ENCODE data around the gene TMEM167A.

TMEM167A gene, protein sequence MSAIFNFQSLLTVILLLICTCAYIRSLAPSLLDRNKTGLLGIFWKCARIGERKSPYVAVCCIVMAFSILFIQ

DNA sequence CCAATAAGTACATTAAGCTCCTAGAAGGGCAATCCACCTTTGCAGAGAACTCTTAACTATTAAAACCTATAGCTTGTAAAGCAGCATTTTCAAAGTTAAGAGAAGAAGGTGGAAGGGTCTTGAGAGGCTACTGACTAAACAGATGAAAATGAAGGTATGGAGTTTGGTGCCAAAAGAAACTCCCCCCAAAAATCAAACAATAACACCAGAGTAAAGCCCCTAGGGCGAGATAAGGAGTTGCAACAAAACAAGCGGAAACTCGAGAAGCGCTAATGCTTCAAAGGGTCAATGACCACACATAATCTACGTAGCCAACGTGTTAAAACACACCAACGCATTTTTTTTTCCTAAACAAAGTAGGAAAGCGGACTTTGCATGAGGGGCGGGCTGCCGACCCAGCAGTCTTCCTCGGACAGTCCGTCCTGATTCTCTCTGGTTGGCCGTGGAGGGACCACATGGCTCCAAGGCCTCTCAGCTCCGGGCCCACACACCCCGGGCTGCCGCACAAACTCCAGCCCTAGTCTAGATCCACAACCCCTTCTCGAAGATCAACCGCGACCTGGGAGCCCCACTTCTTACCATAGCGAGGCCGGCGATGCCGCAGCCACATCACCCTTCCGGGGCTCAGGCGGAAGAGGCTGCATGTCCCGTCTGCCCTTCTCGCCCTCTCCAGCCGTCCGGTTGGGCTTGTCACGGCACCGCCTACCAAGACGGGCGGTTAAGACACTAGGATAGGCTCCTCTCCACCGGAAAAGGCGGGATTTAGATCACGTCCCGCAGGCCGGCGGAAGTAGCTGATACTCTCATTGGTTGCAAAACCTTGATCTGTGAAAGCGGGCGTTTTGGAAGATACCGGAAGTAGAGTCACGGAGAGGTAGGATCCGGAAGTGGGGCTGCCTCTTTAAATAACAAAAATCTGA is at the start of gene TMEM167A, which contains the start of gene XRCC4:
TSS of gene TMEM167A (minus strand) at position 653 of the 920 bp plus-strand sequence. CDS start at position 582, 71 bp downstream.
TSS of gene XRCC4 (plus strand) at position 806 of the 920 bp plus-strand sequence. CDS start 27,373 bp downstream, outside the sequence.
- Mint-ChIP-seq H3K9me3 (no peaks in the 10 kb centered on the region), H3K27ac (peak within 1 kb of the TSS; percentile 90), H3K36me3 (peaks cover 14% of the 10 kb centered on the region), H3K27me3 (no peaks in the 10 kb centered on the region), H3K4me3 (peak within 1 kb of the TSS; percentile 95), H3K4me1 (peaks cover 50% of the 10 kb centered on the region)
- ATAC-seq: peak; percentile 100

- no peak overlapping the region for H3K27ac Mint-ChIP-seq
- no peaks in the 10 kb centered on the region for H3K4me1 Mint-ChIP-seq
- H3K9me3 Mint-ChIP-seq: peaks cover 13% of the 10 kb centered on the region
- H3K27me3 Mint-ChIP-seq: no peaks in the 10 kb centered on the region
- ATAC-seq: no peak
- H3K4me3 Mint-ChIP-seq: no peak overlapping the region
- H3K36me3 Mint-ChIP-seq: peaks cover 51% of the 10 kb centered on the region
Measured at GRCh38 chr5:83126501-83126900, 49.3 kb upstream of the TMEM167A start.

DNA sequence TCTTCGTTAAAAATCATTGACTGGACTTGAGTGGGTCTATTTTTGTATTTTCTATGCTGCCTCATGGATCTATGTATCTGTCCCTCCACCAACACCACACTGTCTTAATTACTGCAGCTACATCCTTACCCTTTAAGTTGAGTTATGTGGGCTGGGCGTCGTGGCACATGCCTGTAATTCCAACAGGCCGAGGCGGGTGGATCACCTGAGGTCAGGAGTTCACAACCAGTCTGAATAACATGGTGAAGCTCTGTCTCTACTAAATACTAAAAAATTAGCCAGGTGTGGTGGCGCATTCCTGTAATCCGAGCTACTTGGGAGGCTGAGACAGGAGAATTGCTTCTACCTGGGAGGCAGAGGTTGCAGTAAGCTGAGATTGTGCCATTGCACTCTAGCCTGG is 48.4 kb upstream of the TMEM167A start:
- H3K27me3 Mint-ChIP-seq: no peaks in the 10 kb centered on the region
- no peak for ATAC-seq
- peaks cover 6% of the 10 kb centered on the region for H3K9me3 Mint-ChIP-seq
- no peak overlapping the region for H3K4me3 Mint-ChIP-seq
- H3K4me1 Mint-ChIP-seq: no peaks in the 10 kb centered on the region
- no peak overlapping the region for H3K27ac Mint-ChIP-seq
- peaks cover 47% of the 10 kb centered on the region for H3K36me3 Mint-ChIP-seq

DNA sequence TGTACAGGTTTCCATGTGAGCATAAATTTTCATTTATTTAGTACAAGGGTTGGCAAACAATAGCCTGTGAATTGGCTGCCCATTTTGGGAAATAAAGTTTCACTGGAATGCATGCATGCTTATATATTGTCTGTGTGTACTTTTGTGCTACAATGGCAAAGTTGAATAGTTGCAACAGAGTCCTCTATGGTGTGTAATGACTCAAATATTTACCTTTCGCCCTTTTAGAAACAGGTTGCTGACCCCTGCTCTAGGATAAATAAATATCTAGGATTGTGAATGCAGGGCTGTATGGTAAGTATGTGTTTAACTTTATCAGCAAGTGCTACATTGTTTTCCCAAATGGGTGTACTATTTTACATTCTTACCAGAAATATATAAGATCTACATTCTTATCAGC is 47.4 kb upstream of the TMEM167A start:
- no peaks in the 10 kb centered on the region for H3K27me3 Mint-ChIP-seq
- no peaks in the 10 kb centered on the region for H3K4me1 Mint-ChIP-seq
- peaks cover 6% of the 10 kb centered on the region for H3K9me3 Mint-ChIP-seq
- peaks cover 42% of the 10 kb centered on the region for H3K36me3 Mint-ChIP-seq
- ATAC-seq: no peak
- H3K27ac Mint-ChIP-seq: no peak overlapping the region
- no peak overlapping the region for H3K4me3 Mint-ChIP-seq

DNA sequence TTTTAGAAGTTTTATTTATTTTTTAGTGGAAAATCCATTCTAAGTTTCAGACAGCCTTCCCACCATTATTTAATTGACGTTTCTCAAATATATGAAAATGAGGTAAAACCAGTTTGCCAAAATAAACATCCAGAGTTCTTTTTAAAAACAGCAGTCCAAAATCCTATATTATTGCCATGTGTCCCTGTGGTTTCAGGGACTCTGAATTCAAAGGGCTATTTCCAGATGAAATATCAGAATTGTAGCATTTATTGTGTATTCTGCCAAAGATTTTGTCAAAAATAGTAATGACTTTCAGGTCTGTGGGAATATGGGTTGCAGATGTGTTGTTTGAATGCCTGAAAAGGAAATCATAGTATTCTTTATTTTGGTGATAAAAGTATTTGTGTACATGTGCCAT is 41.8 kb upstream of the TMEM167A start:
- no peaks in the 10 kb centered on the region for H3K27me3 Mint-ChIP-seq
- no peak for ATAC-seq
- H3K9me3 Mint-ChIP-seq: peaks cover 5% of the 10 kb centered on the region

GRCh38 chr5:83118471-83118870 is 41.3 kb upstream of the TMEM167A start:
- Mint-ChIP-seq H3K4me1 (no peaks in the 10 kb centered on the region), H3K4me3 (no peak overlapping the region), H3K9me3 (peaks cover 5% of the 10 kb centered on the region), H3K36me3 (peaks cover 45% of the 10 kb centered on the region), H3K27me3 (no peaks in the 10 kb centered on the region), H3K27ac (no peak overlapping the region)
- ATAC-seq: no peak

More for the DNA sequence above, 41.8 kb upstream of the TMEM167A start:
- Mint-ChIP-seq H3K4me1 (no peaks in the 10 kb centered on the region), H3K27ac (no peak overlapping the region), H3K36me3 (peaks cover 40% of the 10 kb centered on the region), H3K4me3 (no peak overlapping the region)

GRCh38 chr5:83115816-83116215 is 38.6 kb upstream of the TMEM167A start:
- no peaks in the 10 kb centered on the region for H3K4me1 Mint-ChIP-seq
- H3K9me3 Mint-ChIP-seq: peaks cover 13% of the 10 kb centered on the region
- no peak for ATAC-seq
- no peak overlapping the region for H3K4me3 Mint-ChIP-seq
- H3K27ac Mint-ChIP-seq: no peak overlapping the region
- H3K27me3 Mint-ChIP-seq: no peaks in the 10 kb centered on the region
- peaks cover 57% of the 10 kb centered on the region for H3K36me3 Mint-ChIP-seq

DNA sequence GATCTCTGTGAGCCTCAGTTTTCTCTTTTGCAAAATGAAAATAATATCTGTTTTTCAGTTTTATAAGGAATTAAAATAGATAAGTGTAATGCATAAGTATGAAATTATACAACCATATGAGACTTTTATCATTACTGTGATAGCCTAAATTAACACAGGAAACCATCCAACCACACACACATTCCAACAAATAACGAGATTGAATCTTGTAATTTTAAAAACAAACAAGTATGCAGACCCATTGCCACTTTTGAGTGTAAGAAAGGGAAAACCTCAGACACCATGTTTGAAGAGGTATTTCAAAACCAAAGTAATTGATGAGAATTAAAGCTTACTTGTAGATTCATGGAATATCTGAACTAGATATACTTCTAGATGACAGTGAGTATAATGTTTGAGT is 32.2 kb upstream of the TMEM167A start:
- Mint-ChIP-seq H3K27ac (no peak overlapping the region), H3K4me3 (no peak overlapping the region), H3K36me3 (peaks cover 52% of the 10 kb centered on the region), H3K4me1 (no peaks in the 10 kb centered on the region), H3K27me3 (no peaks in the 10 kb centered on the region), H3K9me3 (peaks cover 8% of the 10 kb centered on the region)
- no peak for ATAC-seq

GRCh38 chr5:83107692-83108420 is 30.7 kb upstream of the TMEM167A start:
- no peak for ATAC-seq
- H3K4me1 Mint-ChIP-seq: no peaks in the 10 kb centered on the region
- H3K9me3 Mint-ChIP-seq: peaks cover 5% of the 10 kb centered on the region
- H3K27ac Mint-ChIP-seq: no peak overlapping the region
- peaks cover 37% of the 10 kb centered on the region for H3K36me3 Mint-ChIP-seq
- no peaks in the 10 kb centered on the region for H3K27me3 Mint-ChIP-seq
- no peak overlapping the region for H3K4me3 Mint-ChIP-seq

GRCh38 chr5:83104021-83104420 is 26.8 kb upstream of the TMEM167A start:
- no peaks in the 10 kb centered on the region for H3K9me3 Mint-ChIP-seq
- H3K27ac Mint-ChIP-seq: no peak overlapping the region
- no peak overlapping the region for H3K4me3 Mint-ChIP-seq
- no peak for ATAC-seq
- no peaks in the 10 kb centered on the region for H3K4me1 Mint-ChIP-seq
- no peaks in the 10 kb centered on the region for H3K27me3 Mint-ChIP-seq
- peaks cover 17% of the 10 kb centered on the region for H3K36me3 Mint-ChIP-seq

DNA sequence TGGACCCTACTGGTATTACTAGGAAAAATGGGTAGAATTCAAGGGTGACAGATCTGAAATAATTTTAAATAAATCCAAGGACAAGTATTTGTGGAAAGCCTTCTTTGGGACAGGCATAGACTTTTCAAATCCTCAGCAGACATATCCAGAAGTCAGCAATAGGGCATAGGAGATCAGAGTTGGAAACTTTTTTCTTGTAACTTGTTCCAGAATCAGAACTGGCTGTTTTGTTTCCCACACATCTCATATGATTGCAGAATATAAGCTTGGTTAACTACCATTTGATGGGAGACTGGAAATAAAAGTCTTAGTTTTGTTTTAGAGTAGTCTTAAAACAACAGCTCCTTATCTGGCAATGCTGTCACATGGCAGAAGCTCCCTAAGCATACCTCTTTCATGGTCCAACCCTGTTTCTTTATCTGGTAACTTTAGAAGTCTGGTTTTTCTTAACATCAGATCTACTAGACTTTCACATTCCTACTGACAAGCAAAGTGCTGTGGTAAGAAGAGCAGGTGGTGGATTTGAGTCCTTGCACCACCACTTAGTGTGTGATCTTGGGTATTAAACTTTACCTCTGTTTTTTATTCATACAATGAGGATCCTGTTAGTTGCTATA is 25.3 kb upstream of the TMEM167A start:
- ATAC-seq: no peak
- no peaks in the 10 kb centered on the region for H3K9me3 Mint-ChIP-seq
- no peak overlapping the region for H3K27ac Mint-ChIP-seq
- H3K4me1 Mint-ChIP-seq: peaks cover 6% of the 10 kb centered on the region
- H3K36me3 Mint-ChIP-seq: peaks cover 12% of the 10 kb centered on the region
- no peak overlapping the region for H3K4me3 Mint-ChIP-seq
- H3K27me3 Mint-ChIP-seq: no peaks in the 10 kb centered on the region

- ATAC-seq: no peak
- peaks cover 6% of the 10 kb centered on the region for H3K4me1 Mint-ChIP-seq
Measured at GRCh38 chr5:83101514-83101913, 24.3 kb upstream of the TMEM167A start.

GRCh38 chr5:83099445-83099844 is 22.3 kb upstream of the TMEM167A start:
- ATAC-seq: no peak
- Mint-ChIP-seq H3K36me3 (peaks cover 15% of the 10 kb centered on the region), H3K4me3 (no peak overlapping the region), H3K9me3 (no peaks in the 10 kb centered on the region), H3K4me1 (peaks cover 6% of the 10 kb centered on the region), H3K27me3 (no peaks in the 10 kb centered on the region), H3K27ac (no peak overlapping the region)

More at GRCh38 chr5:83101514-83101913, 24.3 kb upstream of the TMEM167A start:
- no peaks in the 10 kb centered on the region for H3K27me3 Mint-ChIP-seq
- no peaks in the 10 kb centered on the region for H3K9me3 Mint-ChIP-seq
- no peak overlapping the region for H3K27ac Mint-ChIP-seq
- H3K4me3 Mint-ChIP-seq: no peak overlapping the region
- H3K36me3 Mint-ChIP-seq: peaks cover 6% of the 10 kb centered on the region

DNA sequence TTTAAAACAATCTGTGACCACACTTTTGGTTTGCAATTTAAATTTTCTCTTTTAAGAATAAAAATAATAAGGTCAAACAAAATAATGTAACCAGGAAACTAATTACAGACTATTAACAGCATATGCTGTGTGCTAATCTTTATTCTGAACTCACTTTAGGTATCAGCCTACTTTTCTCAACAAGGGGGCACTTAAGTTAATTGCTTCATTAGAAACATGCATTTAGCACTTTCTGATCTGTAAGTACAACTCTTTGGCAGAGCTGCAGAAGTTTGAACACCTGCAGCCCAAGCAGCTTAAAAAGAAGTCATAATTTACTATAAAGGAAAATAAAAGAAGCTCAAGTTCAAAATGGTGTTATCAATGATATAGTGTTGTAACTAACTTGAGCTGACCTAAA is 21.8 kb upstream of the TMEM167A start:
- H3K27ac Mint-ChIP-seq: no peak overlapping the region
- no peak for ATAC-seq
- no peak overlapping the region for H3K4me3 Mint-ChIP-seq

GRCh38 chr5:83097689-83098231 is 20.6 kb upstream of the TMEM167A start:
- no peak overlapping the region for H3K4me3 Mint-ChIP-seq
- ATAC-seq: no peak
- peaks cover 11% of the 10 kb centered on the region for H3K9me3 Mint-ChIP-seq
- peaks cover 28% of the 10 kb centered on the region for H3K36me3 Mint-ChIP-seq
- H3K27ac Mint-ChIP-seq: no peak overlapping the region
- H3K27me3 Mint-ChIP-seq: no peaks in the 10 kb centered on the region
- peaks cover 10% of the 10 kb centered on the region for H3K4me1 Mint-ChIP-seq

More for the DNA sequence above, 21.8 kb upstream of the TMEM167A start:
- peaks cover 20% of the 10 kb centered on the region for H3K36me3 Mint-ChIP-seq
- peaks cover 4% of the 10 kb centered on the region for H3K9me3 Mint-ChIP-seq
- H3K27me3 Mint-ChIP-seq: no peaks in the 10 kb centered on the region
- peaks cover 6% of the 10 kb centered on the region for H3K4me1 Mint-ChIP-seq
